ENCODE results near the gene RNF144B. TPM values are rescaled to one million over a fixed set of nuclear protein-coding genes. Genes with fewer than 3 reads are reported as not detected.

RNF144B gene
- total and polyA plus RNA-seq, 2 donors (not counting 1 experiment from before 2014, with no cell fraction given), result 3.0 to 17.0 TPM

GRCh38 chr6:18515767-18516166 is 128.6 kb downstream of the RNF144B start:
- intact Hi-C loops (cut with micrococcal nuclease), result no loop called here
- CTCF ChIA-PET, result no interaction called here
- Histone ChIP-seq H3K4me3 (ENCODE audit: control extremely low read depth in 1 of 5, extremely low read depth in 1 of 5, insufficient read depth in 1 of 5, low read depth in 2 of 5, low read length in 4 of 5) (no peak overlapping the region), H2AFZ (ENCODE audit: insufficient read depth, low read depth, low read length, poor library complexity, severe bottlenecking) (no peak overlapping the region), H4K20me1 (ENCODE audit: control insufficient read depth, insufficient read depth, low read length, poor library complexity, severe bottlenecking) (no peaks in the 10 kb centered on the region), H3K79me2 (ENCODE audit: control insufficient read depth, insufficient read depth, low read length) (no peaks in the 10 kb centered on the region), H3K4me2 (replicated peaks; ENCODE audit: low read depth, low read length, poor library complexity, severe bottlenecking) (no peak overlapping the region), H3K27me3 (replicated peaks in 1 of 4; ENCODE audit: control extremely low read depth in 1 of 4, control insufficient read depth in 3 of 4, insufficient read depth in 4 of 4, low read length in 3 of 4) (no peaks in the 10 kb centered on the region), H3K9me3 (ENCODE audit: control extremely low read depth in 1 of 3, control insufficient read depth in 2 of 3, insufficient read depth in 1 of 3, low read length in 2 of 3) (no peaks in the 10 kb centered on the region), H3K9ac (ENCODE audit: low read length) (no peak overlapping the region), H3K36me3 (replicated peaks in 1 of 2; ENCODE audit: control extremely low read depth in 1 of 2, control insufficient read depth in 1 of 2, extremely low read depth in 1 of 2, insufficient read depth in 2 of 2, low read length in 1 of 2) (no peaks in the 10 kb centered on the region), H3K27ac (ENCODE audit: low read length in 2 of 2) (no peak overlapping the region), H3K4me1 (ENCODE audit: control insufficient read depth in 2 of 2, insufficient read depth in 2 of 2, low read length in 2 of 2) (no peaks in the 10 kb centered on the region)
- Mint-ChIP-seq H3K4me3 (no peak overlapping the region), H3K27me3 (peaks cover 3% of the 10 kb centered on the region), H3K4me1 (no peaks in the 10 kb centered on the region), H3K9me3 (ENCODE audit: insufficient read depth) (no peaks in the 10 kb centered on the region), H3K27ac (no peak overlapping the region)
- no CpG with 5 or more reads among the region's 1 CpG for WGBS (ENCODE audit: insufficient coverage)
- DNase-seq (no peak), ATAC-seq (ENCODE audit: low read depth) (no peak)
- POLR2A ChIA-PET, result no interaction called here
- TF ChIP-seq EZH2 (IDR thresholded peaks at IDR 0.05; ENCODE audit: borderline replicate concordance, insufficient read depth, low read depth, low read length, poor library complexity, severe bottlenecking) (no peak), CTCF (IDR thresholded peaks at IDR 0.05) (no peak)

Other genes with a start within 250 kb of the RNF144B start
- 2.5 and 2.6 TPM in 2 replicates for gene TPMT, start 232.3 kb upstream of the RNF144B start, total RNA-seq
- gene TPMT, start 232.3 kb upstream of the RNF144B start, polyA plus RNA-seq, result 1.9 and 2.6 TPM in 2 replicates
- 10.0 and 10.9 TPM in 2 replicates for gene KDM1B, start 231.9 kb upstream of the RNF144B start, total RNA-seq
- gene KDM1B, start 231.9 kb upstream of the RNF144B start, polyA plus RNA-seq, result 16.0 and 18.9 TPM in 2 replicates
- 103 and 114 TPM in 2 replicates for gene DEK, start 122.8 kb upstream of the RNF144B start, total RNA-seq
- 13.6 and 24.1 TPM in 2 replicates for gene DEK, start 122.8 kb upstream of the RNF144B start, polyA plus RNA-seq